Stimulated activated CD4-positive, alpha-beta T cell treated with anti-CD3 and anti-CD28 coated beads, Interleukin-12 subunit alpha, Interleukin-12 subunit beta, amount 100 ng/mL, for 48 hours (primary cell): ENCODE results near the gene PCNX3.

Experiments
- DNase-seq, 3 donors: peaks; one replicate each; pipeline ENCODE4 v3.0.0-alpha.2; 2020; ENCODE audit warnings: low read depth in 2 of 3, low spot score in 1 of 3

The PCNX3 gene

DNA sequence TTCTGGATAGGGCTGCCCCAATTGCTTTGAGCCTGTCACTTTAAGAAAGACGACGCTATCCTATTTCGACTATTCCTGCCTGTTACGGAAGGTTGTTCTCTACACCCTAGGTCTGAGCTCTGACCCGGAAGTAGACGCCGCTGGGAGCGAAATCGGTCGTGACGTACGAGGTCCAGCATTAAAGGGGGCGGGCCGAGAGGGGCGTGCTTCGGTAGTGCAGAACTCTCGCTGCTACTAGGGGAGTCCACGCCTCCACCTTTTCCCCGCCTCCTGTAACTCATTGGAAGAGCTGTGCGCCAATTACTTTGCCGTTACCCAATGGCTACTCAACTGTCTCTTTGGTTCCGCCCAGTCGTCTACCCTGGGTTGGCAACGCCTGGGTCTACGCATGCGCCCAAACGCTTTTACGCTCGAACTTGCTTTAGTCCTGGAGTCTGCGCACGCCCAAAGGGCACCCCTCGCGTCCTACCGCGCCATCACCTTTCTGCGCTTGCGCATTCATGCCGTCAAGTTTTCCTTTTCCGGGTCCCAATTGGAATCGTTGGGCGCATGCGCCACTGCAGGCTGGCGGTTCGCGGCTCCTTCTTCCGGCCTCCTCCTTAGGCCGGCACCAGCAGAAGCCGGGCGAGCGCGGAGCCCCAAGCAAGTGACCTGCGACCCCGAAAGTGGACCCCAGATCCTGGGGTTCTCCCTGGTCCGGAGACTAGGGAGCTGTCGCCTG lies at the start of gene PCNX3:
PCNX3 (plus strand) TSS at position 548 of the 721 bp plus-strand sequence. CDS start 536 bp downstream, outside the sequence.
- peak; percentile 100 for DNase-seq

DNA sequence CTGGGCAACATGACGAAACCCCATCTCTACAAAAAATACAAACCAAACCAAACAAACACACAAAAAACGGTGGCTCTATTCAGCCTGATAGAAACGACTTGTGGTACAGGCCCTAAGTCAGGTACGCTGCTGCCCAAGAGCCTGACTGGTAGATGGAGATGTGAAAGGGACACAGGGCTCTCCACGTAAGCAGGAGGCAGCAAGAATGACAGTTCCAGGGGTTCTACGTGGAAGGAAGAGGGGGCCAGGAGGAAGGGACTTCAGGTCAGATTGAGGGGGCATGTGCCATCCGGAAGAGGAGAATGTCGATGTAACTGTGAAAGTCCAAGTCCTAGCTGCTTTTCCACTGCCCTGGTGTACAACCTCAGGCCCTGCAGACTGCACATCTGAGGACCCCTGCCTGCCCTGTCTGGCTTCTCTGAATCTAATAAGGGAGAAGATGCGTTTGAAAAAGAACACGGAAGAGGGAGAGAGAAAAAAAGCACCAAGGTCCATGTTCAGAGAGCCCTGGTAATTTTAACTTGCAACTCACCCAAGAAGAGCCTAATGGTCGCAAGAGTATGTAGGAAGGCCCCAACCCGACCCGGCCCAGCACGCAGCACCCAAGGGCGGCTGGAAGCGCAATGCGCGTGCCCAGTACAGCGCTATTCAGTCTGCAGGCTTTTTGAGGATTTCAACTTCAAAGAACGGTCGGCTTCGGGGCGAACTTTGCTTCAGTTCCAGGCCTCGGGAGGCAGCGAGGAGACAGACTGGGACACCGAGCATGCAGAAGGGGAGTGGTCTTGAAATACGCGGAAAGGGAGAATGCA lies 46.2 kb upstream of the PCNX3 start:
- DNase-seq, result peak in 1 of 3 donors; percentile 62

DNA sequence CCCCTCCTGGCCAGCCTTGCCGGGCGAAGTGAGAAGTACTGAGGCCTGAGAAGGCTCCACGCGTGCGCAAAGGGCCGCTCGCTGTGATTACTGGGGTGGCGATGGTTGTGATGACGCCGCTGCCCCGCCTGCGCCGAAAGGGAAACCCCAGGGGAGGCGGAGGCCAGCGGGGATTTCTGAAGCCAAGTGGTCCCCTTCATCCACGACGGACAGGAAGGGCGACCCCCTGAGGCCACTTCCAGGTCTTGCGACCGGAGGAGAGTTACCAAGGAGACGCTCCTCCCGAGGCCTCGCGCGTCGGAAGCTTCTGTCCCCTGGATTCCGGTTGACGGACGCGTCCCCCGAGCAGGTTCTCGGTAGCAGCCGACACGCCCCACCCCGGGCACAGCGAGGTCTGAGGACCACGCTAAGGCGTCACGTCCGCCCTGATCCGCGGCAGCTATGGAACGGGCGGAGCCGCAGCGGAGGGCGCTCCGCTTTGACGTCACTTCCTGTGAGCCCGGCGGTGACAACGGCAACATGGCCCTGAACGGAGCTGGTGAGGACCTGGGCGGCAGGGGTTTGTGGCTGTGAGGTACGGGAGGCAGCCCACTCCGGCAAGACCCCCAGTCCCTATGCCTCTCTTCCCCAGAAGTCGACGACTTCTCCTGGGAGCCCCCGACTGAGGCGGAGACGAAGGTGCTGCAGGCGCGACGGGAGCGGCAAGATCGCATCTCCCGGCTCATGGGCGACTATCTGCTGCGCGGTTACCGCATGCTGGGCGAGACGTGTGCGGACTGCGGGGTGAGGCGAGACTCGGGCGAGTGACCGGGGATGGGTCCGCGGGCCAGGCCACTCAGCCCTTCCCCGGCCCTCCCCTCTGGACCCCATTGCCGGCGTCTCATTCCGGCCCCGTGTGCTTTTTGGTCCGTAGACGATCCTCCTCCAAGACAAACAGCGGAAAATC lies 45.3 kb upstream of the PCNX3 start, which contains the start of gene ZNRD2:
ZNRD2 (plus strand) TSS at position 505 of the 946 bp plus-strand sequence; CDS start at position 520, 15 bp downstream.
- peak; percentile 97 to 99 (median 99) for DNase-seq

DNA sequence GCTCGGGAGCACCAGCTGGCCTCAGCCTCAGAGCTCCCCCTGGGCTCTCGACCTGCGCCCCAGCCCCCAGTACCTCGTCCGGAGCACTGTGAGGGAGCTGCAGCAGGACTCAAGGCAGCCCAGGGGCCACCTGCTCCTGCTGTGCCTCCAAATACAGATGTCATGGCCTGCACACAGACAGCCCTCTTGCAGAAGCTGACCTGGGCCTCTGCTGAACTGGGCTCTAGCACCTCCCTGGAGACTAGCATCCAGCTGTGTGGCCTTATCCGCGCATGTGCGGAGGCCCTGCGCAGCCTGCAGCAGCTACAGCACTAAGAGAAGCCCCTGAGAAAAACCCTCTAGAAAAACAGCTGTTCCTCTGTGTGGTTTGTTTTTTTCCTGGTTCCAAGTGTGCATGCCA lies 44.2 kb upstream of the PCNX3 start:
- DNase-seq, result no peak

DNA sequence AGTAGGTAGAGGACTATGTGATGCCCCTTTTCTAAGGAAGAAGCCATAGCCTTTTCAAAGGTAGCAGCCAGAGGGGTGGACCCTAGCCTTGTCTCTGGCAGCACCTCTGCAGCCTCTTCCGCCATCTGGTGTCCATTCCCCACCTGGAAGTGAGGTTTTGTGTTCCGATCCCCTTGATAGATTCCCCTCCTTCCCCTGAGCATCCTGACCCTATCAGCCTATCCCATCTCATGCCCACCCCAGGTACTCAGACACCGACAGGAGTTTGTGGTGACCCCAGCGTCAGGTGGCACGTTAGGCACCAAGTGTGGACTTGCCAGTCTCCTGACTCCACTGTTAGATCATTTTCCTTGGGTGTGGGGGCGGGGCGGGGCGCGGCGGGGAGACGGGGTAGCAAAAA lies 43.6 kb upstream of the PCNX3 start:
- no peak for DNase-seq

DNA sequence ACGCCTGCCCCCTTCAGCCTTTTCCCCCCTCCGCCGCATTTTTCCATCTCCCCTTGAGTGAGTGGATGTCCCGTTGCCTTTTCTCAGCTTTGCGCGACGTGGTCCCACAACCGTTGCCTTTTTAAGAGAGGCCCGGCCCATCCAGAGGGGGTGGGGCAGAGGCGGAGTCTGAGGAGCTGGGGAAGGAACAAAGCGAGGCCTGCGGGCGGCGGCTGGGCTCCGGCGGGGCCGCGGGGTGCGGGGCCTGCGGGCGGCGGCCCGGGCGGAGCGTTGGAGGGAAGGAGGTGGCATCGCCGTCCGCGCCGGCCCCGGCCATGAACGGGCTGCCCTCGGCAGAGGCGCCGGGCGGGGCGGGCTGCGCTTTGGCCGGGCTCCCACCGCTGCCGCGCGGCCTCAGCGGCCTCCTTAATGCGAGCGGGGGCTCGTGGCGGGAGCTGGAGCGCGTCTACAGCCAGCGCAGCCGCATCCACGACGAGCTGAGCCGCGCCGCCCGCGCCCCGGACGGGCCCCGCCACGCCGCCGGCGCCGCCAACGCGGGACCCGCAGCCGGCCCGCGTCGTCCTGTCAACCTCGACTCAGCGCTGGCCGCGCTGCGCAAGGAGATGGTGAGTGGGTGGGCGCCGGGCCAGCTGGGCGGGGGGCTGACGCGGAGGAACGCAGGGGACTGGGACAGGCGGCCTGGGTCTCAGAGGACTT lies 43.1 kb upstream of the PCNX3 start, which contains the start of gene FAM89B:
FAM89B (plus strand) TSS at position 183 of the 696 bp plus-strand sequence; CDS start at position 315, 132 bp downstream.
- DNase-seq, result peak; percentile 77 to 89 (median 85)

DNA sequence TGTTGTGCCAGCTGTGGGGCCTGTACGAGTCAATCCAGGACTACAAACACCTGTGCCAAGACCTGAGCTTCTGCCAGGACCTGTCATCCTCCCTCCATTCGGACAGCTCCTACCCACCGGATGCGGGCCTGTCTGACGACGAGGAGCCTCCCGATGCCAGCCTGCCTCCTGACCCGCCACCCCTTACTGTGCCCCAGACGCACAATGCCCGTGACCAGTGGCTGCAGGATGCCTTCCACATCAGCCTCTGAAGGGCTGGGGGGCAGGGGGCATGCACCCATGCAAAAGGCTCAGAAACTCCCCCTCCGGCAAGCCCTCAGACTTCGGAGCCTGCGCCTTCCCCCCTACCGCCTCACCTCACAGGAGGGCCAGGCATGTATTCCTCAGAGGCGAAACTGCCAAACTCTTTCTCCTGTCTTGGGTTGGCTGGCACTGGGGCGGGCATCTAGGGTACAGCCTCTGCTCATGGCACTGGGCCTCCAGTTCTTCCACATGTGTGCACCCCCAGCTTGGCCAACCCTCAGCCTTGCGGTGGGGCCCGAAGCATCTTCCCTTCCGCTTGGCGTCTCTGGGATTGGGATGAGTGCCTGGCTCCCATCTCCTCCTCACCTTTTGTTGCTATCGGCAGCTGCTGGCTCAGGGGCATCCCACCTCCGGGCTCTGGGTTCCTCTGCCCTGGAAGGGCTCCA lies 42.0 kb upstream of the PCNX3 start:
- DNase-seq, result no peak

DNA sequence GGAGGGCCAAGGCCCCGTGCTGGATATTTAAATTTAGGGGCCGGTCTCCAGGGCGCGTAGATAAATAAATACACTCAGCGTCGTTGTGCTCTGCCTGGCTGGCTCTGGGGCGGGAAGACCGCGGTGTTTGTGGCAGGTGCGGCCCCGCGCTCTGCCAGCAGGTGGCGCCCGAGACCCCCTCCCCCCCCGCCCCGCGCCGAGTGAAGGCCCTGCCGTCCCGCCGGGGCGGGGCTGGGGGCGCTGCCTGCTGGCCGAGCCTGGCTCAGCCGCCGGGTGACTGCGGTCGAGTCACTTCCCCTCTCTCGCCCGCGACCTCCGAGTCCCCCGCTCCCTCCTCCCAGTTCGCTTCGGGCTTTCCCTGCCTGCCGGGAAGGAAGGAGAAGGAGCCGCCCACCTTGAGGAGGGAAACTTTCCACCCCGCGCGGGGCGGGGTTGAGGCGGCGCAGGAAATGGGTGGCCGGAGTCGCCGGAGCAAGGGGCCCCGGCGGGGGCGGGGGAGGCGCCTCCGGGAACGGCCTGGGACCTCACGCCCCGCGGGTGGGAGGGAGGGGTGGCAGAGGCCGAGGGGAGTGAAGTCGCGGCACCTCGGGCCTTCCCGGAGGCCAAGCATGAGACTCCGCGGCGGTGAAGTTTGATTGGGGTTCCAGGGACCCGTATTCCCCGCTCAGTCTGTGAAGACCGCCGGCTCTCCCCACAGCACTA lies 41.3 kb upstream of the PCNX3 start:
- peak; percentile 88 to 91 (median 88) for DNase-seq

DNA sequence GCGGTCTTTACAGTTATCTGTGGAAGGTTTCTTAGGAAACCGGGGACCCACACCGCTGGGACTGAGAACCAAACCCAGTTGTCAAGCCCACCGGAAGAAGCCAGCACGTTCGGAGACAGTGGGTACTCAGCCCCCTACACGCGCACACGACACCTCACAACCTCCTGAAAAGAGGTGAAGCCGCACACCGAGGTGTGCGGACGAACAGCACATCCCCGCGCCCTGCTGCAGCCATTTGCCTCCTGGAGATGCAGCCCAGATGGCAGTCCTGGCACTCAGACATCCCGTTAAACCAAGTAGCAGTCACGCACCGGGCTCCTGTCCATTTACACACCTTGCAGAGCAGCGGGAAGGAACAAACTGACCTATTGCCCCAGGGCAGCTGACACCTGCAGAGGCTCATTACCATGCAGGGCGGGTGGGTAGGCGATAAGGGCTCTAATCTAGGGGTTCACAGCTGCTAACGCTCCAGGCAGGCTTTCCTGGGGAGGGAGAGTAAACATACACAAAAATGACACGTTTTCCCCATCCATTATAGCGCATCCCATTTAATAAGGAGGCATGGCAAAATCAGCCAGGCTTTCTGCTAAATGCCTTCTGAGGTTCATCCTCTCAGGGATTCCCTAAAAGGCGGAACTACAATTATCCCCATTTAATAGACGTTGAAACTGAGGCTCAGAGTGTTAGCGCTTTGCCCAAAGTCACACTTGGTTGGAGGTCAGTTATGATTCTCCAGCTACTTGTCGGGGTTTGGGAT lies 40.6 kb upstream of the PCNX3 start:
- no peak for DNase-seq

DNA sequence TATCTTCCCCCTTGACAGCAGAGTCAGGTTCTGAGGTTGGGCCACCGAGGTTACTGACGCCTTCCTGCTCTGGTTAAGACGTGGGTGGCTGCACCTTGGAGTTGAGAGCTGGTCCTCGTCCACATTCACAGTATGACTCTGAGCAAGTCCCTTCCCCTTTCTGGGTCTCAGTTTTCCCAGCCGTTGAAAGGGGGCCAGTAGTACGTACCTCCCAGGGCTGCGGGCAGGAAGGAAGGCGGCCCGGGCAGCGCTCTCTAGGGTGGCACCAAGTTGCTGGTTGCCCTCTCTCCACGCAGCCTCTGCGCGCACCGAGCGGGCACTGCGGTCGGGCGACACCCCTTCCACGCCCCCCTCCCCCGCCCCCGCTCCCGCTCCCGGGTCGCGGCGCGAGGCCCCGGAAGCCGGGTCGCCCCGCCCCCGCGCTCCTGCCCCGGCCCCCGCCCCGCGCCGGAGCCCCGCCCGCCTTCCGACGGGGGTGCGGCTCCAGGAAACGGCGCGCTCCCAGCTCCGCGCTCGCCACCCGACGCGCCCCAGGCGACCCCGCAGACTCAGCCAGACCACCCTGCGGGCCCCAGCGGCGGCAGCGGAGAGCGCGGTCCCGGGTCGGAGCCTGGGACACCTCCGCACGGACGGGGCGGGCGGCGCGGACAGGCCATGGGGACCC lies 39.9 kb upstream of the PCNX3 start, which contains the start of gene EHBP1L1:
EHBP1L1 (plus strand) TSS at position 486 of the 664 bp plus-strand sequence. CDS start 250 bp downstream, outside the sequence.
- DNase-seq, result peak; percentile 60 to 73 (median 62)

DNA sequence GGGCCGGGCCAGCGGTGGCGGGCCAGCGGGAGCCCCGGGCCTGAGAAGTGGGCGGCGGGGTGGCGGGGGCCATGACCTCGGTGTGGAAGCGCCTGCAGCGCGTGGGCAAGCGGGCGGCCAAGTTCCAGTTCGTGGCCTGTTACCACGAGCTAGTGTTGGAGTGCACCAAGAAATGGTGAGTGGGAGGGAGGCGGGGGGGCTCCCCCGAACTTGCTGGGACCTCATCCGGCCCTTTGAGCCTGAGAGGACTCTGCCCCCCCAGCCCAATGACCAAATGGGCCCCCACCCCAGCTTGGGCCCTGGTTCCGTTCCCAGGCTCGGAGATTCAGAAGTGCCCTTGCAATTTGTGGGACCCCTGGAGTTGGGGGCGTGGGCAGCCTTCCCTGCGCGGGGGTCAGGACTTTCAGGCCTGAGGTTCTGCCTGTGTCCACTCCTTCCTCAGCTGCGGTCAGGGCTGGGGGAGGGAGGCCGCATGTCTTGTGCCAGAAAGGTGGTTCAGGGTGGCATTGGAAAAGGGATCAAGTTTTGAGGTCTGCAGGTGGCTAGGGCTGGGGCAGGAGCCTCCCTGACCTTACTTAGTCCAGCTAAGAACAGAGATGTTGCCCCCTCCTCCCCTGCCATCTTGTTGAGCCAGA lies 39.2 kb upstream of the PCNX3 start:
- DNase-seq, result no peak

DNA sequence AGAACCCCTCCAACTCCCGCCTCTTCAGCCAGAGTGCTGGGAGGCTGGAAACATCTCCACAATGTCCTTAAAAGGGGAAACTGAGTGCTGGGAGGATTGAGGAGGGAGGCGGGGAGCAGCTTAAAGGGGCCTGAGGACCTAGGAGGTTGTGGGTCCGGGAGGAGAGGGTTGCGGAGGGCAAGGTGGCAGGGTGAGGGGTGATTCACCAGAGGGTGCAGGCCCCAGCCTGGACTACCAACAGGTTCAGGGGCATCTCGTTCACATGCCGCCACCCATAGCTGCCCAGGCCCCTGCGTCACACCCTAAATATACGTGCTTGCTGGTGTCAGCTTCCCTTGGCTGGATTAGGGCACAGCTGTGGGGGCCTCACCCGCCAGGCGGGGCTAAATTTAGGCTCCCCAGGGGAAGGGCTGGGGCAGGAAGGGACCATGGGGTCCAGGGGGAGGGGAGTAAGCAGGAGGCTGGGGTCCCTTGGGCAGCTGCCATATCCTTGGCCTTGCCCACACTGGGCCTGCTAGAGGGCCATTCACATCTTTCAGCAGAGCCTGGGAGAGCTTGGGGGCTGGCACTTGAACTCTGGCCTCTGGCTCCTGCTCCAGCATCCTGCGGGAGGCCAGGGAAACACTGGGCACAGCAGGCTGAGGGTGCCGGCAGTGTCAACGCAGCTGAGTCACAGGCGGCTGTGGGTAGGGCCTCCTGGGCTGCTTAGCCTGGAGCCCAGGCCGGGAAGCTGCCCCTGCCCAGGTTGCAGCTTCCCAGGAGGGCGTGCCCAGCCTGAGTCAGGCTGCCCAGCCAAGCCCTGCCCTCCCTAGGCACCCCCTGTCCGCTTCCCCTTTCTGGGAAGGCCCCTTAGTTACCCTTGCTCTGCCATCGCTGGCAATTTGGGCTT lies 38.5 kb upstream of the PCNX3 start:
- DNase-seq, result no peak

DNA sequence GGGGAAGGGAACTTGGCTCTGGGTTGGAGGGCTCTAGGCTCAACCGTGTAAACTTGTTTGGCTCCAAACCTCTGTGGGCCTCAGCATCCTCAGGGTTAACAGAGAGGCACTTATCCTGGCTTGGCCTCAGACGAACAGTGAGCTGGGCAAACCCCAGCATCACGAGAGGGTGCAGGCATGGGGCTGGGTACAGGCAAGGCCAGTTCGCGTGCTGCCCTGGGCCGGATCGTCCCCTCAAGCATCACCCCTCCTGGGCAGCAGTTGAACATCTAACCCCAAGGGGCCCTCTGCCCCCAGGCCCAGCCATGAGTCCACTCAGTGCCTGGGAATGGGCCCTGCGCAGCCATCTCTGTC lies 37.8 kb upstream of the PCNX3 start:
- no peak for DNase-seq

DNA sequence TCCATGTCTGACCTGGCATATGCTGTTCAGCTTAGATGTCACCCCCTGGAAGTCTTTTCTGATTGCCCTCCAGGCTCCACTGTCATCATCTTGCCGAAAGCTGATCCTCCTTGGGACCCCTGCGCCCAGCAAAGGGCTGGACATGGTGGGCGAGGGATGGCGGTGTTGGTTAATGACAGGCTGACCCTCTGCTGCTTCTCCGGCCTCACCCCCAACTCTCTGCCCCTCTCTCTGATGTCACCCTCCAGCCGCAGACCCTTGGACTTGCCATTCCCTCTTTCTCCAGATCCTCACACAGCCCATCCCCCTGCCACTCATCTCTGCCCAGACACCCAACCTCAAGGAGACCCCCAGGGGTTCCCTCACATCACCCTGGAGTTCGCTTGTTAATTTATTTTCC lies 37.4 kb upstream of the PCNX3 start:
- no peak for DNase-seq

DNA sequence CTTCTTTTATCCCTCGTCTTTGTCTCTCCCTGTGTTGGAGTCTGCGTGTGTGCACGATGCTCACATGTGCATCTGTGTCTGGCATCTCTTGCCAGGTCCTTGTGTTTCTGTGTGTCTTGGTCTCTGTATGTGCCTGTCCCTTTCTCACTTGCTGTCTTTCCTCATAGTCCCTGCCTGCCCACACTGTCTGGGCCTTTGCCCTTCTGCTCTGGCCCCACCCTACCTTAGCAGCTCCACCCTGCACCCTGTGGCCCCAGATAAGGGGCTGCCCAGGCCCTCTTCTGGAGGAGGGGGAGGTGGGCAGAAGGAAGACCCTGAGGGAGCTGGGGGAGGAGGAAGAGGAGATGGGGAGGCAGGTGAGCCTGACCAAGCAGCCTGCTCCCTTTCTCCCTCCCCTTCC lies 36.9 kb upstream of the PCNX3 start:
- DNase-seq, result no peak

DNA sequence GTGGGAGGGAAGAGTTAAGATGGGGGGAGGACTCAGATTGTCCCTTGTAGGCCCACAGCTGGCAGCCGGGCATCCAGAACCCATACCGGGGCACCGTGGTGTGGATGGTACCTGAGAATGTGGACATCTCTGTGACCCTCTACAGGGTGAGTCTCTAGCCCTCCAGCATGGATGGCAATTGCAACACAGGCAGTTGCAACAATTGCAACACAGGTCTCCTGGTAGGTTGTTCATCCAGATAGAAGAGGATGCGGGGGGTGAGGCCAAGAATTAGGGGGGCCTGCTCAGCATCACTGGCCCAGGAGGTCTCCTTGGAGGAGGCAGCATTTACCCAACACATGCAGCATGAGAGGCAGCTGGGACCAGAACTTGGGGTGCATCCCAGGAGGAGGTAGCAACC lies 36.3 kb upstream of the PCNX3 start:
- no peak for DNase-seq
